Upper lobe of left lung (tissue), 6 donors: ENCODE data around the gene TRIM50. TPM values are rescaled to one million over a fixed set of nuclear protein-coding genes. Genes with fewer than 3 reads are reported as not detected.
"Not testable (repeated sequence)": the region's sequence is repeated elsewhere in the genome, so short reads cannot be mapped to it uniquely, and the experiment has no call there.

Experiments
- ATAC-seq, 2 donors: fragments of 200-7000 bp; cut with Tn5 transposase; one replicate each; pipeline ENCODE4 v1.9.1; 2022; ENCODE audit warnings: mild to moderate bottlenecking in 2 of 2, moderate library complexity in 2 of 2; ENCODE audit not compliant: low FRiP score in 2 of 2
- DNase-seq, 2 donors: peaks; one replicate each; pipeline ENCODE4 v3.0.0-alpha.2; 2019 to 2020
- H3K27ac ChIP-seq, 4 donors: fragments of 200-600 bp; sonication (generic); one replicate each; pipeline ENCODE4 v1.5.1; 2016 to 2019
- H3K27me3 ChIP-seq, 4 donors: fragments of 200-600 bp; sonication (generic); one replicate each; pipeline ENCODE4 v1.5.1; 2017 to 2019
- H3K36me3 ChIP-seq, 4 donors: fragments of 200-600 bp; sonication (generic); one replicate each; pipeline ENCODE4 v1.5.1; 2016 to 2019
- H3K4me1 ChIP-seq, 4 donors: fragments of 200-600 bp; sonication (generic); one replicate each; pipeline ENCODE4 v1.5.1; 2018 to 2019
- H3K4me3 ChIP-seq, 4 donors: fragments of 200-600 bp; sonication (generic); one replicate each; pipeline ENCODE4 v1.5.1; 2017 to 2019; ENCODE audit warnings: mild to moderate bottlenecking in 2 of 4, moderate library complexity in 1 of 4
- H3K9me3 ChIP-seq, 4 donors: fragments of 200-600 bp; sonication (generic); one replicate each; pipeline ENCODE4 v1.5.1; 2018 to 2019
- CTCF ChIP-seq, 6 experiments: fragments of 450-650 bp in 4 of 6; fragments of 200-600 bp in 2 of 6; sonication (generic) in 2 of 6; IDR thresholded peaks; one replicate each; pipeline ENCODE4 v1.5.1; 2016 to 2019; ENCODE audit warnings: antibody characterized with exemption in 6 of 6
- EP300 ChIP-seq, 4 donors: sonication (generic); formaldehyde crosslinking; IDR thresholded peaks; one replicate each; pipeline ENCODE4 v1.5.1; 2017; ENCODE audit warnings: antibody characterized with exemption in 4 of 4, control low read depth in 2 of 4
- POLR2A ChIP-seq, 4 donors: fragments of 450-650 bp; IDR thresholded peaks; one replicate each; pipeline ENCODE4 v1.5.1; 2016 to 2017; ENCODE audit warnings: antibody characterized with exemption in 4 of 4, mild to moderate bottlenecking in 2 of 4
- POLR2AphosphoS5 ChIP-seq, 2 donors: sonication (generic); formaldehyde crosslinking; IDR thresholded peaks; one replicate each; pipeline ENCODE4 v1.5.1; 2017; ENCODE audit warnings: antibody characterized with exemption in 2 of 2
- WGBS, 2 donors: methylation state at CpG; one replicate each; pipeline ENCODE4 v1.1.5; 2017 to 2018; 5-methylcytosine and 5-hydroxymethylcytosine counted together
- total RNA-seq, 6 donors: library from RNA; depleted of rRNA in 4 of 6; stranded (reverse); fragments of >200 nt in 4 of 6; gene quantifications; one replicate each; pipeline versions ENCODE4 v1.1.0 to v1.2.1, GENCODE V29; 2016 to 2021
- donor health status: DM: no; HTN: no; CAD: no; lungs with moderate emphysema.
- donor health status: DM: no; HTN: yes; CAD: no; lungs with severe emphysema.

TRIM50 gene
- total RNA-seq = under 1 TPM in 3 of 6 donors, not detected in 3; 0.13 to 0.55 (median 0.37) TPM

GRCh38 chr7:73327922-73328321 lies at the start of gene TRIM50, which contains the start of gene FKBP6:
TRIM50 (minus strand) TSS chr7:73328082; CDS start chr7:73324787, 3,295 bp downstream.
FKBP6 (plus strand) TSS chr7:73328161; CDS start chr7:73328429, 268 bp downstream.
- H3K36me3 ChIP-seq, ATAC-seq, H3K27me3 ChIP-seq, H3K4me3 ChIP-seq, H3K9me3 ChIP-seq, H3K27ac ChIP-seq: not testable (repeated sequence)
- DNase-seq = peak in 1 of 2 donors; percentile 75
- WGBS, 2 donors = 92 to 95% methylated on average over 42 to 43 of the region's 43 CpGs
- H3K4me1 ChIP-seq = peaks cover 4 to 12% (median 9%) of the 10 kb centered on the region in 4 donors

- peak in 1 of 2 donors; percentile 43 for ATAC-seq
- Histone ChIP-seq H3K27me3 (peaks cover 0 to 17% (median 5%) of the 10 kb centered on the region in 4 donors), H3K9me3 (peaks cover 0 to 3% (median 0%) of the 10 kb centered on the region in 4 donors), H3K27ac (no peak overlapping the region), H3K4me1 (peaks cover 0 to 8% (median 2%) of the 10 kb centered on the region in 4 donors), H3K4me3 (no peak overlapping the region), H3K36me3 (no peaks in the 10 kb centered on the region)
- no peak for DNase-seq
- WGBS, 2 donors = 85 to 93% methylated on average over 10 to 19 of the region's 20 CpGs
- no peak for TF ChIP-seq EP300 (IDR thresholded peaks at IDR 0.05)
- TF ChIP-seq POLR2AphosphoS5 (IDR thresholded peaks at IDR 0.05) = no peak
- no peak for TF ChIP-seq CTCF (IDR thresholded peaks at IDR 0.05)
- TF ChIP-seq POLR2A (IDR thresholded peaks at IDR 0.05) = no peak
These were observed 49.0 kb upstream of the TRIM50 start for GRCh38 chr7:73376671-73377412.

GRCh38 chr7:73376262-73376661 lies 48.4 kb upstream of the TRIM50 start:
- H3K36me3 ChIP-seq, H3K4me3 ChIP-seq, H3K4me1 ChIP-seq, H3K27ac ChIP-seq, DNase-seq, H3K9me3 ChIP-seq: not testable (repeated sequence)
- WGBS, 2 donors = 71 to 77% methylated on average over 3 to 4 of the region's 4 CpGs
- peak in 1 of 2 donors; percentile 9 for ATAC-seq
- peaks cover 0 to 17% (median 5%) of the 10 kb centered on the region in 4 donors for H3K27me3 ChIP-seq

GRCh38 chr7:73373741-73374140 lies 45.9 kb upstream of the TRIM50 start:
- H3K4me1 ChIP-seq = peaks cover 0 to 8% (median 2%) of the 10 kb centered on the region in 4 donors

GRCh38 chr7:73369622-73370021 lies 41.7 kb upstream of the TRIM50 start:
- Histone ChIP-seq H3K9me3 (no peaks in the 10 kb centered on the region), H3K27ac (no peak overlapping the region), H3K36me3 (no peaks in the 10 kb centered on the region), H3K27me3 (no peaks in the 10 kb centered on the region), H3K4me1 (no peaks in the 10 kb centered on the region), H3K4me3 (no peak overlapping the region)
- DNase-seq (no peak), ATAC-seq (no peak)
- WGBS, 2 donors = 89 to 92% methylated on average over 9 of the region's 9 CpGs
- no peak for TF ChIP-seq EP300 (IDR thresholded peaks at IDR 0.05)
- no peak for TF ChIP-seq POLR2A (IDR thresholded peaks at IDR 0.05)
- no peak for TF ChIP-seq POLR2AphosphoS5 (IDR thresholded peaks at IDR 0.05)
- no peak for TF ChIP-seq CTCF (IDR thresholded peaks at IDR 0.05)

More at GRCh38 chr7:73373741-73374140, 45.9 kb upstream of the TRIM50 start:
- H3K9me3 ChIP-seq = peaks cover 0 to 3% (median 0%) of the 10 kb centered on the region in 4 donors
- ATAC-seq (no peak), DNase-seq (no peak)
- no peak for TF ChIP-seq CTCF (IDR thresholded peaks at IDR 0.05)
- TF ChIP-seq POLR2A (IDR thresholded peaks at IDR 0.05) = no peak
- no peaks in the 10 kb centered on the region for H3K36me3 ChIP-seq
- 82 to 87% methylated on average over 13 of the region's 13 CpGs for WGBS, 2 donors
- peaks cover 0 to 17% (median 5%) of the 10 kb centered on the region in 4 donors for H3K27me3 ChIP-seq
- H3K4me3 ChIP-seq = no peak overlapping the region
- H3K27ac ChIP-seq = no peak overlapping the region

GRCh38 chr7:73369009-73369408 lies 41.1 kb upstream of the TRIM50 start:
- no peak for TF ChIP-seq POLR2AphosphoS5 (IDR thresholded peaks at IDR 0.05)
- no peak for TF ChIP-seq EP300 (IDR thresholded peaks at IDR 0.05)
- no peak for TF ChIP-seq POLR2A (IDR thresholded peaks at IDR 0.05)
- TF ChIP-seq CTCF (IDR thresholded peaks at IDR 0.05) = no peak
- Histone ChIP-seq H3K36me3 (no peaks in the 10 kb centered on the region), H3K4me3 (no peak overlapping the region), H3K27ac (no peak overlapping the region), H3K9me3 (no peaks in the 10 kb centered on the region), H3K4me1 (no peaks in the 10 kb centered on the region), H3K27me3 (no peaks in the 10 kb centered on the region)
- ATAC-seq (no peak), DNase-seq (no peak)
- WGBS, 2 donors = 91 to 93% methylated on average over 5 to 11 of the region's 11 CpGs
